GM18520 (cell line): Measurements from ENCODE around the gene USP2.

Experiments used
- ATAC-seq: cut with Tn5 transposase; IDR thresholded peaks from one replicate; pipeline ENCODE4 v1.9.1; 2021; ENCODE audit not compliant: unreplicated experiment

The USP2 gene

DNA sequence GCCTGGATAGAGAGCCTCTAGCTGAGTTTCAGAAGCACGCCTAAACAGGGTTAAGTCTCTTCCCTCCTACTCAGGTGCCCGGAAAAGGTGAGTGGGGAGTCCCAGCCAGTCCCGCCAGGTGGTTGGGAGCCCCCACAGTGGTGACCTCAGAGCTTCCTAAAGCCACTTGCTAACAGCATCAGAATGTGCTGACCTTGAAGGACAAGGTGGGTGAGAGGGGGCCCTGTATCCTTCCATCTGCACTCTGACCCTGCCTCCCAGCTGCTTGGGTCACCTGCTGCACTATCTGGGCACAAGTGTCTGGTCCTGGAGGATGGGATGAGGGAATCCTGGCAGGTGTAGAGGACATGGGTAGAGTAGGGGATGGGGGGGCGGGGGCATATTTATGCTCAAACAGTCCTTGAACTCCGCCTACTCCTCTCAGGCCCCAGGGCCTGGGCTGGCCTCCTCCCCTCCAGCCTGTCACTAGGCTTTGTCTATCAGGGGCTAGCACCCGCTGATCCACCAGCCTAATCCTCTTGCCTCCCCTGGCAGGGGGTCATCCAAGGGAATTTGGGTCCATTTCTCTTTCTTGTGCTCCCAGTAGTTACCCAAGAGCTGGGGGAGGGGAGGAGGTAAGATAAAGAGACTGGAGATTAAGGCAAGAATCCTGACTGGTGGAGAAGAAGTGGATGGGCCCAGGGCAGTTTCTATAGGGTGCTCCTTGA lies 3.4 kb downstream of the USP2 start:
- no peak for ATAC-seq

DNA sequence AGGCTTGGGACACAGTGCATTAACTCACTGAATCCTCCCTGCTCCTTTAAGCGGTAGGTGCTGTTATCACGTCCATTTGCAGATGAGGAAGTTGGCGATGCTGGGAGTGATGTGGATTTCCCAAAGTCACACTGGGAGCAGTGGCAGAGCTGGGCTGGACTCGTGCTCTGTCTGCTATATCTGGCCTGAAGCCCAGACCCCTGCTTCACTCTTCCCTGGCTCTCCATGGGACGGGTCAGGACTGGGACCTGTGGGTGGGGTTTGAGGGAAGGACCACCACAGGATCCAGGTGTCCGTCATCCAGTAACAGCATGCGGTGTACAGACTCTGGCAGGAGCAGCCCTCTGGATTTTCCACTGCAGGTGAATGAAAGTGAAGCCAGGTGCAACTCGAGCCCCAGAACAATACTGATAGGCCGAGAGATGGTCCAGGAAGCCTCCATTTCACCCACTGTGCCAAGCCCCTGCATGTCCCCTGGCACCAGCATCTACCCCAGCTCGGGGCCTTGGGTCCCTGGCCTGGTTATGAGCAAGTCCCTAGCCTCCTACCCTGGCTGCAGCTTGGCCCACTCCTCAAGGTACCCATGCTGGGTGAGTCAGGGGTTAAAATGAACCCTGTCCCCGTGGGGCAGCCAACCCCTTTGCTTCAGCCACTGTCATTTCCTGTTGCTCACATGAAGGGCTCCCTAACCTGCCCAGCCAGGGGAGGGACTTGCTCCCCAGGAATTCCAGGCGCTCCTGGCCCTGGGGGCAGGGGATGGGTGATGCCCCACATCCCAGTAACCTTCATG lies 4.2 kb downstream of the USP2 start:
- no peak for ATAC-seq

DNA sequence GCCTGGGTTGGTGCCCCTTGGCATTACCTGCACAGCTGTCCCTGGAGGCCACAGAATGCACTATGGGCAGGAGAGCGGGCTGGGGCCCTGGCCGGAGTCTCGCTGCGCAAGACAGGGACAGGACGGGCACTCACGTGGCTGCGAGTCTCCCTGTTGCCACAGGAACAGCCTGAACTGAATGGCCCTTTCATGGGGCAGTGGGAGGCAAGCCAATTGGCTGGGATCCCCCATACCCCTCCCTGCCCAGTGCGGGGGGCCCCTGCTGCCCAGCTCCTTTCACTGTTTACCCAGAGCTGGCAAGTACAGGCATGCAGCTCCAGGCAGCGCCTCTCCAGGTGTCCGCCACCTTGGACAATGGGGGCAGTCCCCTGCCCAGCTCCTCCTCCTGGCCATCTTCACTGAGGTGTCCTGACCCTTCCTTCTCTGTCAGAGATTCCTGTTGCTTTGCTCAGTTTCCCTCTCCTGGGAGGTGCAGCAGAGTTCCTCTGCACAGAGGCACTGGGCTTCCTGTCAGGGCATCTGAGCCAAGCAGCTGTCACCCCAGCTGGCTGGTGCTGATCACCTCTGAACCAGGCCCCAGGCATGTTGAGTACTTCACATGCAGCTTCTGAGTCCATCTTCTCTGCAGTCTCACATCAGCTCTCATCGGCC lies 5.2 kb downstream of the USP2 start:
- no peak for ATAC-seq

DNA sequence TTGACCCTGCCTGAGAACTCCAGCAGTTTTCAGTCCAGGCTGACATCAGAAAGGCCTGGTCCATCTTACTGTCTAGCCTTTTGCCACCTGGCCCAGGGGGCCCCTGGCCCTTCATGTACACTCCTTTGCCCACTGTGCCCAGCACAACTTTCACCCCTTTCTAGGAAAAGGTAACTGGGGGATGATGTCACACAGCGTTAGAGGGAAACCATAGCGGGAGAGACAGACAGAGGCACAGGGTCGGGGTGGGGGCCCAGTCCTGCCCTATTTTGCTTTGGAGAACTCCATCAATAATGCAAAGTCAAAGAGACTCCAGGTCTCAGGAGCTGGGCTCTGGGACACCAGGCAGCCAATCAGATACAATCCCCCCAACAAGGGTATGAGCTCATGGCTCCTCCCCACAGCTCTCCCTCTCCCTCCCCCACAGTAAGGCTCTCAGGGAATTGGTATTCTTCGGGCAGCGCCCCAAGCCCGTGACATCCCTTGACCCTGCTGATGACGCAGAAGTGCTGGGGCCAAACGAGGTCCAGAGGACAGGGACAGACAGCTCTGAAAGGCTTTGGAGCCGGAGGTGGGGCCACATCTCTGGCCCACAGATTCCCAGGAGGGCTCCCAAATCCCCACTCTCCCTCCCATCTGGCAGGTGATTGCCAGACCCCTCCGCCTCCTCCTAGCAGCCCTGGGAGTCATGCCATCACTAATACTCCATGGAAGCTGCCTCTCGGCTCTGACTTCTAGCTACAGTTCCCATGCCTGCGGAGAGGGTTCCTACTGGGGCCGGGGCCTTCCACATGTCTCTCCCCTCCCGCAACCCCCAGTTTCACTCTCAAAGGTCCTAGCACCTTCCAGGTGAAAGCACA lies 5.9 kb downstream of the USP2 start:
- no peak for ATAC-seq

DNA sequence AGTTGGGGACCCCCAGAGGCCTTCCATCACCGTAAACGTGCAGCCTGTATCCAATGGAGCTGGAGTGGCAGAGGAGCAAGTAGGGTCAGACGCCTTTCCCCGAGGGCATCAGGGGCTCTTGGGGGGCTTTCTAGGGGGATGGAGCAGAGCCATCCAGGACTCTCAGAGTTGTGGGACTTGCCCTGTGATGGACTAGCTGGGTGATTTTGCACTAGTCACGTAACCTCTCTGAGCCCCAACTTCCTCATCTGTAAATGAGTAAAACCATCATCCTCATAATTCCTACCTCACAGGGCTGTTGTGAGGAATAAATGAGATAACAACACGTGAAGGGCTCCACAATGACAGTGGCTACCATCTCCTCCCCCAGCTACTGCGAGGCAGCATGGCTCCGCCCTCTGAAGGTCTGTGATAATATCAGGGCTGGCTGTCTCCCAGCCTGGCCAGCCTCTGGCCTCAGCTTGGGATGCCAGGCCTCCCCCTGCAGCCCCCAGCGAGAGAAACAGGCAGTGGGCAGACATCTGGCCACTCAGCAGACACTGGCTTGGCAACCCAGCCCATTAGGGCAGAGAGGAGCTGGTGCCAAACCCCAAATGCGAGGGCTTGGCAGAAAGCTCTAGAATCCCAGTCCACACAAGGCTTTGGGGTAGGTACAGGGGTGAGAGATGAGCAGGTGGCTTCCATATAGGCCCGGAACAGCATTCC lies 6.7 kb downstream of the USP2 start:
- ATAC-seq: no peak

DNA sequence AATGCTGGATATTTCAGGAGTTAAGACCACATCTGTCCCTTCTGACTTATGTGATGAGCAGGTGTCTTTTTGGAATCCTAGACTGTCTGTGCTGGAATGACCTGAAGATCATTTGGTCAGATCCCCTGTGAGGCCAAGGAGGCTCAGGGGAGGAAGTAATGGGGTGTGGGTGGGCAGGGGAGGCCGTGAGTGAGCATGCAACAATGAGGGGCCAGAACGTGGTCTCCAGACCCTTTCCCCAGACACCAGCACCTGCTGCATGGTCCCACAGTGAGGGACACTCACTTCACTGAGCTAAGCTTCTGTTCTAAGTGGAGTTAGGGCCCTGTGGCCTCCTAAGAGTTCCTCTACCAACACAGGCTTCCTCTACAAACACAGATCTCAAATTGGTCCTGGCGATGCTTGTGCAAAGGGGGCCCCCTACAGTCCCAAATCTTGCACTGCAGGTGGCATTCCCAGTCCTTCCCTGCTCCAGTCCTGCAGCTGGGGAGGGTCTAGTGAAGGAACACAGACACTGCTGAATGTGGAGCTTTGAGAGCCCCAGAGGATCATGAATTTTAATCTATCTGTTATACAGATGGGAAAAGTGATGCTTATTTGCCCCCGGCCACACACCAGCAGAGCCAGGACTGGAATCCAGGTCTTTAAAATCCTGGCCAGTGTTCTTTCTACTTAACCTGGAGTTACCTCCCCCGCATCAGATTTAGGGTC lies 7.4 kb downstream of the USP2 start:
- ATAC-seq: no peak

DNA sequence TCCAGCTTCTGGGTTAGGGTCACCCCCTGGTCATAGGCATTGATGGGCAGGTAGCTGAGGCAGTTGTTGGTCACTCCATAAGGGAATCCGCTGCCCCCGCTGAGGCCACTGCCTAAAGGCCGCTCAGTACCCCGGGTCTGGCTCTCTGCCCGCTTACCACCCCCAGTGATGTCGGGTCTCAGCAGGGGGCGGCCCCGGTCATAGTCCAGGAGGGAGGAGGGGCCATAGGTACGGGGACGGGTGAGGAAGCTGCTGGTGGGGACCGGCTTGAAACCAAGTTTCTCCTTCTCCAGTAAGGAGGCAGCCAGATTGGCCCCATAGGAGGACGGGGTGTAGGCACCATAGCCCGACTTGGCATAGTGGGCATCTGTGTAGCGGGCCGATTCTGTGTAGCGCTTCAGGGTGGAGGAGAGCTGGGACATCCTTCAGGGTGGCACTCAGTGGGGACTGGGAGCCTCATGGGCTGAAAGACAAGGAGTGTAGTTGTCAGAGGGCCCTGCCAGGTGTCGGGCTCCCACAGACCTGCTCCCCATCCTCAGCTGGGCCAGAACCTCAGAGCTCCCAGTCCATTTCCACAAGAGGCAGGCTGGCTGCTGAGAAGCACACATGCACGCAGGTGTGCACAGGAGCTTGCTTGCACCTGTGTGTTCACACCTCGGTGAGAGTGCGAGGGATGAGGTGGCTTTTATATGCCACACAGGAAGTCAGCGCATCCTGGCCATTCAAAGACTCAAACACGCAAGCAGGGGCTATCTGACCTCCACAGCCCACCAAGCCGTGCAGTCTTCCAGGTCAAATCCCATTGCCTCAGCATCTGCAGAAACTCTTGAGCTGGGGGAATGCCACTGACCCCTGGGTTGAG lies 8.2 kb downstream of the USP2 start:
- ATAC-seq: no peak

DNA sequence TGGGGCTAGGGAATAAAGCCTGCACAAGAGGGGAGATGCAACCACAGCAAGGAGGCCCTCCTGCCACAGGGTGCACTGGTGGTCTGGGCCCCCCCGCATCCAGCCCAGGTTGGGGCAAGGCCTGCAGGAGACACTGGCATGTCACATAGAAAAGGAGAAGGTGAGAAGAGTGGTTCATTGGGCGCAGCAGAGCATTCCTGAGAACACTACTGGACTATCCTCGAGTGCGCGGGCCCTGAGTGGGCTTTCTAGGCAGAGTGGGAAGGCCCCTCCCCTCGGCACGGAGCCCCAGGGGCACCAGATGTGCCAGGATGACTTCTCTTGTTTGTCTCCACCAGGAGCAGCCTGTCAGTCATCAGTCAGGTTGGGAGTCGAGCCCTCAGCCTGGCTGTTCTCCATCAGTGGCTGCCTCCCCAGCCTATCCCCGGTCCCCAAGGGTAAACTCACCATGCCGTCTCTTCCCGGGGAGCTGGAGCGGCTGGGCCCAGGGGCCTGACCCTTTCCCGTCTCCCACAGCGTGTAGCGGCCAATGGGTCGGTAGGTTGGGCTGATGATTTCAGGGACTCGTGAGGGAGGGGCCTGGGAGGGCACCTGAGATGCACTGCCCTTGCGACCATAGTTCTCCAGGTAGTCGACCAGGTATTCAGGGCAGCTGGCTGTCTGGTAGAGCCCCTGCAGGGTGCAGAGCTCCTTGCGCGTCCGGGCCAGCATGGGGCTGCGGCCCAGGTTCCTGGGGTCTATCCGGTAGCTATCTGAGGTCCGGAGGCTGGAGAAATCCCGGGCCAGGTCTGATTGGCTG lies 9.0 kb downstream of the USP2 start:
- ATAC-seq: no peak

DNA sequence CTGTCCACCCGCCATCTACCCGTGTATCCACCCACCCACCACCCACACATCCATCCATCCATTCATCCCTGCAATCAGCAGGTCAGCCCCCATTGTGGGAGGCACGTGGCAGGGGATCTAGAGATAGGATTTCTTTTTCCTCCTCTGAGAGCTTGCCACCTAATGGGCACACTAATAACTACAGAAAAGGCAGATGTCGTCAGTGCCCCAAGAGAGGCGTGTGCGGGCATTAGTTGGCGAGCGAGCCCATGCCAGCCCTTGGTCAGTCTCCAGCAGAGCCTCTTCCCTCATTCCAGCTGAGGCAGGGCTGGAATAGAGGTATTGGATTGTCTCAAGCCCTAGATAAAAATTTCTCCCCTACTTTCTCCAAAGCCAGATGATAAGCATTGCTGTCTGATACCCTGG lies 9.7 kb downstream of the USP2 start:
- ATAC-seq: no peak

DNA sequence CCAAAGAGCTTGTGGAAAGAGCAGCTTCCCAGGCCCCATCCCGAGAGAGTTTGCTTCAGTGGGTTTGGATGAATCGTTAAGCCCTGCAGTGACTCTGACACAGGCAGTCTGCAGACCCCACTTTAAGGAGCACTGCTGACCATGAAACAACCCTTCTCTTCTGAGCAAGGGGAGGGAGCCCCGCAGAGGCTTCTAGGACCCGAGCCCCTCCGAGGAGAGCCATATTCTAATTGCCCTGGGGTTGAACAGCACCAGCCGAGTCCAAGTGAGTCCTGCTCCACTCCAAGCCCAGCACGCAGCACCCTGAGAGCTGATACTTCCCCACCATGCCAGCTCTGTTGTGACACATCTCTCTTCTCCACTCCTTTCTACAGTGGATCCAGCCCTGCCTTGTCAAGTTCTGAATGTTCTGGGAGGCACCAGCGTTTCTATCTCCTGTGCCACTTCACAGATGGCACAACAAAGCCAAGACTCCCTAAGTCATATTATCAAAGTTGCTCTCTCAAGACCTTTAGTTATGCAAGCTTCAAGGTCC lies 10.4 kb downstream of the USP2 start:
- ATAC-seq: no peak

DNA sequence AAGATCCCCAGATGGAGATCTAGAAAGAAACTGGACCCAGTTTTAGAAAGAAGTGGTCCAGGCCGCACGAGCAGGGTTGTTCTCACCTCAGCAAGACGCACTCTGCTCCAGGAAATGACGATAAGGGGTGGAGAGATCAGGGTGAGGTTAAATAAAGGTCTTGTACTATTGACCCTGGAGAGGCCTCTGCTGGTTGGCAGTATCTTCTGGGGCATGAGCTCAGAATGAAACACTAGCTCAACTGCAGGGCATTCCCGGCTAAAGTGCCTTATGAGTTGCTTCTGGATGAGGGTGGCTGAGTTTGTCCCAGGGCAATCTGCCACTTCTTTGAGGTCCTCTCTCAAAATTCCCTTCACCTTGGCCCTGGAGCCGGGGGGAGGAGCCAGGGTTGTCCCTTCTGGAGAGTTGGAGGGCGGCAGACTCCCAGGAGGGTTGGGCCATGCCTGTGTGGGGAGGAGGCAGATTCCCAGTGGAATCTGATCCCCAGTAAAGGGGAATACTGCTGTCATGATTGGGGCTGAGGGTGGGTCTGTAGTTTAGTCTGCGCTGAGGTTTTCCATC lies 10.9 kb downstream of the USP2 start:
- ATAC-seq: no peak

DNA sequence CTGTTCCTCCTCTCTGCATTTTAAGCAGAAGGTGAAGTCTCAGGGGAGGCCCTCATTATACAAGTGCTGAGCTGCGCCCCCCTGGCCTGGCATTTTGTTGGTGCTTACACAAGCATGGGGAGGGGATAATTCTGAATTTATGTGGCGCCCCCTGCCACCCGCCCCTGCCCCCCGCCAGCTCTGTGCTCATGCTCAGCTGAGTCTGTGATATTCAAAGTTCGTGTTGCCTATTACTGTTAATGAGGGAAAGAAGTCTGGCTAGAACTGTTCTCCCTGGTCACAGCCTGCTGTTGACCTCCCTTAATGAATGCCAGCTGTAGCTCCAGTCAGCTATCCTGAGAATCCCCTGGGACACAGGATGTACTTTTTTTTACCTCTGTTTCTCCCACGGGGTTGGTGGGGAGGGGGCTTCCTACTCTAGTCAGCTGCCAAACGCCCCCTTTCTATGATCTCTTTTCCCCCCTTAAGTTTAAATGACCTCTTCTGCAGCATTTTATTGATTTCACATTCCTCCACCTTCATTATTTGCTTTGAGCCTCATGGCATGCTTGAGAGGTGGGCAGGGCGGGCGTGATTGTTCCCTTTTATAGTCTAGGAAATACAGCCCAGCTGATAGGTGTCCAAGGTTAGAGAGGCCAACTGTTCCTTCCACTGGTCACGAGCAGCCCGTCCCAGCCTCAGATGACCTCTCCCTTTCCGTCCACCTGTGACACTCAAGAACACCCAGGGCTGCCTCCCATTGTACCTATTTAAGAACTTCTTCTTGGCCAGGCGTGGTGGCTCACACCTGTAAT lies 12.2 kb downstream of the USP2 start:
- ATAC-seq: no peak

DNA sequence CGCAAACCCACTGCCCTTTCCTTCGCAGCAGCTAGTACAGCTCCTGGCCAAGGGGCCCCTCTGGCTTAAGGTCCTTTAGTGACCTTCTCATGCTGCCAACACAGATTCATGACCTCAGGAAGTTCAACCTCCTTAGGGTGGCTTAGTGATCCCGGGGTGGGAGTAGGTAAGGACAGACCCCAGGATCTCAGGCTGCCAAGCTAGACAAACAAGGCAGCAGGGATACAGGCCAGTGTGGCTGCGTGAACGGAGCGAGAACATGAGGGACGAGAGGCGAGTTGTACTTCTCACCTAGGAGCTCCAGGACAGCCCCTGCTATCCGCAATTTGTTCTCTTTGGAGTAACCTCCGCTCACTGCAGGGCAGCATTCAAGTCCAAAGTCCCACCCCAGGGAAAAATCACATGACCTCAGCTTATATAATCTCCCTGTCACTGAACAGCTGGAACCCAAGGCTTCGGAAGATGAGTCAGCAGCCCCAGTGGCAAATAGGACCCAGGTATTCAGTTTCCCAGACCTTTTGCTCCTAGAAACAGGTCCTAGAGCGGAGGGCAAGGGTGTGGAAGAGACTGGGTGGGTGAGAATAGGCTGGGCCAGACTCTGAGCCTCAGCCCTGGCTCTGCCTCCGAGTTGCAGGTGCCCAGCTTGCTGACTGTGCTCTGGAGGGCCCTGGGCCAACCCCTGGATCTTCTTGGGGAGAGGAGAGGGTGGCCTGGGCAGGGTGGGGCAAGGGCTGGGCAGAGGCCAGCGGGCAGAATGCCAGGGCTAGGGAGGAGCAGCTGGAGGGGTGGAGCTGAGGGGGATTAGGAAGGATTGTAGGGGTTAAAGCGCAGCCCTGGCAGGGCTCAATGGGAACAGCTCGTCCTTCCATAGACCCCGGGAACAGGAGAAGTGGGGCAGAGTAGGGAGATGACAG lies 13.1 kb downstream of the USP2 start:
- ATAC-seq: no peak

DNA sequence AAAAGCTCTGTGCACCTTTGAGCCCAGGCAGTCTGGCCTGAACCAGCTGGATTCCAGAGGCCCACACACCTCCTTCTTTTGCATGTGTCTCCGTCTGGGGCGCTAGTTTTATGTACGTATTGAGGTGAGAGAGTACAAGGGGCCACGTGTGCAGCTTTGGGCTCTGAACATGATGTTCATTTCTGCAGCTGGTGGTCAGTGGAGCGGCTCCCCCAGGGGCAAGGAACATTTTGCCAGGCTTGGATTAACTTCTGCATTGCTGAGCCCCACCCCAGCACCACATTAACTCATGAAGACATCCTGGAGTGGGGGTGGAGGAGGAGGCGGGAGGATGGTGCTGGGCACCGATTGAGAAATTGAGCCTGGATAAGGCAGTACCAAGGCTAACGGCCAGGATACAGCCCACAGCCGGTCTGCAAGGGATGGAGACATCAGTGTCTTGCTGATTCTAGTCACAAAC lies 13.8 kb downstream of the USP2 start:
- ATAC-seq: no peak

DNA sequence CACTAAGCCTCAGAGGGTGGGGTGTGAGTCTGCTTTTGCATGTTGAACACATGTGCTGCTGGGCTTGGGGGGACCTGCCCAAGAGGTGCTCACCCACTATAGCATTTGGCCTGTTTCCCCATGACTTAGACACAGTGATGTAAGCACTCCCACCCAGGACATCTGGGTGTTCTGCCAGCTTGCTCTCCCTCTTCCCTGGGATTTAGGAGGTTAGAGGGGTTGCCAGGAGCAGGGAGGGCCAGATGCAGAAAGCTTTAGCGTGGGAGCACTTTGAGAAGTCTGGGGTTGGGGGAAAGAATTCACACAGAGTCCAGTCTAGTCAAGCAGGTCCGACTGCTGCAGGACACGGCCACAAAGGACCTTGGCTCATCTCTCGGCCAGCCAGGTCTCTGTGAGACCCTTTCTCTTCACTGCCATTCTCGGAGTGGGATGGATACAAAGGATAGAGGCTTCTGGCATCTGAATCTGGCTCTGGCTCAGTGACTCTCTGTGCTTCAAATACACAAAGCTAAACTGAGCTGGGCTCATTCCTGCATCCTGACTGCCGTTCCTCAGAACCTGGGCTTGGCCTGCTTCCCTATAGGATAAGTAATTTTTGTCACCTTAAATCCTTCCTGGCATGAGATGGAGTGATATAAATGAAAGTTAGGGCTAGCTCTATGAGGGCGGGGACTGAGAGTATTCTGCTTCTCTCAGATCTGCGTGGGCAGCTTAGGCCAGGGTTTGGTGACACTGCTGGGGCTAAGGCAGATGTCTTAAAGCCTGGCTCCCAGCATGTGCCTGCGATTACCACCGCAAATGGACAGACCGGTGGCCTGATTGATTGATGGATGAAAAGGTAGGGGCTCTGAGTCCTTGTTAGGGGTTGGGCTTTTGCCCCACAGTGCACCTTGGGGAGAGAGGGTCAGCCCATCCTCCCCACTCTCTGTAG lies 14.5 kb downstream of the USP2 start:
- no peak for ATAC-seq
